Stimulated activated naive CD4-positive, alpha-beta T cell treated with Interleukin-2 at 50 U/mL for 16 hours (primary cell): ENCODE measurements around the gene ZNF273.
"Not testable (repeated sequence)": the region's sequence is repeated elsewhere in the genome, so short reads cannot be mapped to it uniquely, and the experiment has no call there.

Experiments used
- DNase-seq: peaks from one replicate; lab custom pipeline; 2025; lab: John Stamatoyannopoulos, UW

ZNF273 gene

DNA sequence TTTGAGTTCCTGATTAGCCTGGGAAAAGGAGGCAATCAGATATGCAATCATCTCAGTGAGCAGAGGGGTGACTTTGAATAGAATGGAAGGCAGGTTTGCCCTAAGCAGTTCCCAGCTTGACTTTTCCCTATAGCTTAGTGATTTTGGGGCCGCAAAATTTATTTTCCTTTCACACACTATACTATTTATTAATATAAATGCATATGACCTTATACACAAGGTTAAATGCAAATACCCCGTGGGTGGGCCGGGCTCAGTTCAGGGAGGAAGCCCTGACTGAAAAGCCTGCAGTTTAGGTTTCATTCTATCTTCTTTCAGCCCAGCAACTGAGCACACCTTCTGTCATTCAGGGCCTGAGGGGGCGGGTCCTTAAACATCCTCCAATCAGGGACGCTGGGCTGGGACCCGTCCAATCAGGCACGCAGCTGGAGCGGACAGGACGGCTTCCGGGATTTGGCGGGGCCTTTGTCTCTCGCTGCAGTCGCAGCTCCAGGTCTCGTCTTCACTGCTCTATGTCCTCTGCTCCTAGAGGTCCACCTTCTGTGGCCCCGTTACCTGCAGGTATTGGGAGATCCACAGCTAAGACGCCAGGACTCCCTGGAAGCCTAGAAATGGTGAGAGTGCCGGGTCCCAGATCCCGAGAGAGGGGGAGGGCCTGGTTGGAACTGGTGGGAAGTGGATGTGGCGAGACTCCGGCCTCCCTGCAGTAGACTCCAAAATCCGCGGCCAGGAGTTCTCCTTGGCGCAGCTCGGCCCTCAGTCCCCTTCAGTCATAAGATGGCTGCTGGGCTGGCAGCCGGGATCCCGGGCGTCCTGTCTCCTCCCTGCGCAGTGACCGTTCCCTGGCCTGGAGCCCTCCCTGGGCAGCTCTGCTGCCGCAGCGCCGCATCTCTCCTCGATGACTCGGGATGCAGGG, at the start of gene ZNF273:
Gene ZNF273 (plus strand): TSS at position 468 of the 916 bp plus-strand sequence. CDS start 45 bp downstream, at position 513.
- peak; percentile 90 for DNase-seq

DNA sequence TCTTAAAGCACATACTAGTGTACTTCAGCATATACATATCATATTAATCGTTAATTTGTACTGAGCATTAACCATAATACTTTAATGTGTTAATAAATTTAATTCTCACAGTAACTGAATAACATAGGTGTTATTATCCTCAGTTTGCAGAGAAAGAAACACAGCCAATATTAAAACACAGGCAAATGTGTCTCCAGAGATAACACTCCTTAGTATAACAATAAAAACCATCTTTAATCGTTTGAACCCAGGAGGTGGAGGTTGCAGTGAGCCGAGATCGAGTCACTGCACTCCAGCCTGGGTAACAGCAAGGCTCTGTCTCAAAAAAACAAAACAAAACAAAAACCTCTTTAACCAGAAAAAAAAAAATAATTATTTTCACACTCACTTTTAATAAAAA, 49.4 kb upstream of the ZNF273 start:
- no peak for DNase-seq

DNA sequence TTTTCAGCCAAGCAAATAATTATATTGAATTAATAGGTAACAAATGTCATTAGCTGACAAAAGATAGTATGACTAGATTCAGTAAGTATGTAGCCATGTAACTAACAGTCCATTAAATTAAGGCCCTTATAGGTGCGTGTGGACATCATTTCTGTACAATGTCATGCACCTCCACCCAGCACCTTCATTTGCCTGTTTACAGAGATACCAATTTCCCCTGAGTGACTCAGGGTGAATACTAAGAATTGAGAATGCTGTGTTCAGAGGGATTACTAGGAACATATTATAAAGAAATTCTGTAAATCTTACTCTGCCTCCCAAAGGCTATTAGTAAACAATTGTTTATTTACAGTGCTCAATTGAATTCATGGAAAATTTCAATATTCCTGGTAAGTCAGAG, 48.1 kb upstream of the ZNF273 start:
- DNase-seq: no peak

DNA sequence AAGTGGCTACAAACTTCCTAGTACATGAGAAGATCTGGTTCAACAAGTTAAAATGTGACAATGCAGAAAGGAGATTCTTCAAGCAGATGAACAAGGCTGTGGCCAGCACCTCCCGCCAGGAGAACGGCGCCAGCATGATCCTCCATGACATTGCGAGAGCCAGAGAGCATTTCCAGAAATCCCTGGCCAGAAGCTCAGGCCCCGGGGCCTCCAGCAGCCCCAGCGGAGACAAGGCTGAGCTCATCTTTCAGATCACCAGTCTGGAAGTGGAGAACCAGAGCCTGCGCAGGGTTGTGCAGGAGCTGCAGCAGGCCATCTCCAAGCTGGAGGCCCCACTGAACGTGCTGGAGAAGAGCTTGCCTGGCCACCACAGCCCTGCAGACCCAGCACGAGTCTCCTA, 40.1 kb upstream of the ZNF273 start:
- no peak for DNase-seq

DNA sequence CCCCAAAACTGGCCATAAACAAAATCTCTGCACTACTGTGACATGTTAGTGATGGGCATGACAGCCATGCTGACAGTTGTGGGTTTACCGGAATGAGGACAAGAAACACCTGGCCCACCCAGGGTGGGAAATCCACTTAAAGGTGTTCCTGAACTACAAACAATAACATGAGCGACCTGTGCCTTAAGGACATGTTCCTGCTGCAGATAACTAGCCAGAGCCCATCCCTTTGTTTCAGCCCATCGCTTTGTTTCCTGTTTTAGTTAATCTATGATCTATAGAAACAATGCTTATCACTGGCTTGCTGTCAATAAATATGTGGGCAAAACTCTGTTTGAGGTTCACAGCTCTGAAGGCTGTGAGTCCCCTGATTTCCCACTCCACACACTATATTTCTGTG, 39.5 kb upstream of the ZNF273 start:
- not testable (repeated sequence) for DNase-seq

DNA sequence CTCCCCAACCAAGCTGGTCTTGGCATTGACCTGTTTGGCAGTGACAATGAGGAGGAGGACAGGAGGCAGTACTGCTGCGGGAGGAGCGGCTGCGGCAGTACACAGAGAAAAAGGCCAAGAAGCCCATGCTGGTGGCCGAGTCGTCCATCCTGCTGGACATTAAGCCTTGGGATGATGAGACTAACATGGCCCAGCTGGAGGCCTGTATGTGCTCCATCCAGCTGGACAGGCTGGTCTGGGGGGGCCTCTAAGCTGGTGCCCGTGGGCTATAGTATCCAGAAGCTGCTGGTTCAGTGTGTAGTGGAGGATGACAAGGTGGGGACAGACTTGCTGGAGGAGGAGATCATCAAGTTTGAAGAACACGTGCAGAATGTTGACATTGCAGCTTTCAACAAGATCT, 39.1 kb upstream of the ZNF273 start:
- no peak for DNase-seq

DNA sequence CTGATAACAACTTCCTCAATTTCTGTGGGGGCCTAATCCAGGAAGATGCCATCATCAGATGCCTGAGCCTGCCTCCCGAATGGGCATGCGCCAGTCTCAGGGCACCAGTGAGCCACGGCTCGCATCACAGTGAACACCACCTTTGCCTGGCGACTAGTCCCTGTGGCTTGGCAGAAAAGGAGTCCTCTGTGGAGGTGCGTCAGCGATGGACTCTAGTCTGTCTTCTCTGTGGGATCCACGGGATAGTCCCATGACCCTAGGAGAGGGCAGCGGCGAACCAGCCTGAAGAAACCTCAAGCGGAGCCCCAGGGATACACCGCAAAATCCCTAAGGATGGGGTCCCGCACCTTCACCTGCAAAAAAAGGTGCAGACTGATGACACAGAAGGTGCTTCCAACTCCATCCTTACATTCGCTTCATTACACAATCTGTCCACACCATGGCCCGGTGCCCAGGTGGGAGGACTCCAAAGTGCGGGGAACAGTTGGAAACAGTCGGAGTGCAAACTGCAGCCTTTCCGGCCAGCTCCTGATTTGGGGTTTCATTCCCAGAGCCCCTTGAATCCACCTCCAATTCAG, 35.1 kb upstream of the ZNF273 start:
- no peak for DNase-seq

DNA sequence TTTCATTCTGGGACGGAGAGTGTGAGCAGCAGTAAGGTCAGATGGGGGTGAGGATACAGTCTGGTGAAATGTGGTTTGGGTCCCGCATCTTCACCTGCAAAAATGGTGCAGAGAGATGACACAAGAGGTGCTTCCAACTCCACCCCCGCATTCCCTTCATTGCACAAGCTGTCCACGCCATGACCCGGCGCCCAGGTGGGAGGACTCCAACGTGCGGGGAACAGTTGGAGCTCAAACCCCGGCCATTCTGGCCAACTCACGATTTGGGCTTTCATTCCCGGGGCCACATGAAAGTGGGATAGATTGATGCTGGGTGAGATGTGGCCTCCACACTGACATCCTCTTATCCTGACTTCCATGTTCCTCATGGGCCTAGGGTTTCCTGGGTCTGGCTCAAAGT, 34.6 kb upstream of the ZNF273 start:
- DNase-seq: no peak

DNA sequence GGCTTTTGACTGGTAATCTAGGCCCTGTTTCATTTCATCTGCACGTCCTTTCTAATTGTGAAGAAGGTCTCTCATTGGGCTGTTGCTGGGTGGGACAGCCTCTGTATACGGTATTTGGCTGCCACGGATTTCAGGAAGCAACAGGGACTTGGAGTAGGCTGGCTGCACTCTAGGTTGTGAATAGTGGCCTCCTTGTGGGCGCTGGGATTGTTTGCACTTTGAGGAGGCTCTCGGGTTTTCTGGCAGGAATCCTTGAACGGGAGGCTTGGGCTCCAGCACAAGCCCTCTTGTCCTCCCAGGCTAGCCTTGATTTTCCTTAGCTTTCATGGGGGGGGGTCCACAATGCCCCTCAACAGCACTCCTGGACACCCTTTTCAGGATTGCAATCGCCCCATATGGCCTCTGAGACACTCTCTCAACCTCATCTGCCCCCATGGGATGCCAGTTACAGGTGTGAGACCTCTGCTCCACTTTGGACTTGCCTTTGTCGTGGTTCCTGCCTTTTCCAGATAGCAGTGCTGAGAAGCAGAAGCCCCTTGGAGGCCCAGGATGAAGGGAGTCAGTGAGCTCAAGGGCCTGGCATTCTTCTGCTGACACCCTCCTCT, 33.9 kb upstream of the ZNF273 start:
- no peak for DNase-seq

DNA sequence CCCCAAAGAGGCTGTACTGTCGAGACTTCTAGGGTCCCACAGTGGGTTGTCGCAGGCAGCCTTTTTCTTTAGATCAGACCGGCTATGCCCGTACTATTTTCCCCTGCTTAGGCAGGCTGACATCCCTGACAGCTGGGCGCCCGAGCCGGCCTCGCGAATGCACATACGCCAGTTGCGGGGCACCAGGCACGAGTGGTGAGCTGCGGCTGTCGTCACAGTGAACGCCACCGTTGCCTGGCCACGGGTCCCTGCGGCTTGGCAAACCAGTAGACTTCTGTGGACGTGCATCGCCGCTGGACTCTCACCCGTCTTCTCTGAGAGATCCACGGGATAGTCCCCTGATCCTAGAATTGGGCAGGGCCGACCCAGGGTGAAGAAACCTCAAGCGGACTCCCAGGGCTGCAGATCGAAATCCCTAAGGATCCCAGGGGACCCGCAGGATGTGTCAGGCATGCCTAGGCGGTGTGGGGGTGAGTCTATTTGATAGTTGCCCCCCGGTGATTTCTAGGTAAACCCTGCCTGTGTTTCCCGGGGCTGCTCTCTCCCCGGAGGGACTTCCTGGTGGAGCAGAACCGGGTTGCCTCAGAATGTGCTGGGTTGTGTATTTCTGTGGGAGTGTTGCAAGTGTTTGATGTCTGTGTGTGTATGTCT, 33.0 kb upstream of the ZNF273 start:
- DNase-seq: no peak

DNA sequence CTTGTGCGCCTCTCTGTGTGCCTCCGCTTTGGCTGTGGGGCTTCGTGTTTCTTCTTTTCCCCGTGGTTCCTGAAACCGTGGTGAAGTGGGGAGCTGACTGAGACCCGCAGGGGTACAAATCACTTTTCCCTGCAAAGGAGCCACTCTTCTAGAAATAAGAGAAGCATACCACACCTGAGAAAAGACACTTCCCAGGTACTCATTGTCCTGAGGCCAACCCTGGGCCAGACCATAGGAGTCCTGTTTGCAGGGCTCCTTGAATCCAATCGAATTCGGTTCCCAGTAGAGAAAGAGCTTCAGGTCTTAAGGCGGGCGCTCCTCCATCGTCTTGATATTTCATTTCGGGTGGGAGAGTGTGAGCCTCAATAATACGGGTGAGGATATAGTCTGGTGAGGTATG, 32.4 kb upstream of the ZNF273 start:
- DNase-seq: no peak

DNA sequence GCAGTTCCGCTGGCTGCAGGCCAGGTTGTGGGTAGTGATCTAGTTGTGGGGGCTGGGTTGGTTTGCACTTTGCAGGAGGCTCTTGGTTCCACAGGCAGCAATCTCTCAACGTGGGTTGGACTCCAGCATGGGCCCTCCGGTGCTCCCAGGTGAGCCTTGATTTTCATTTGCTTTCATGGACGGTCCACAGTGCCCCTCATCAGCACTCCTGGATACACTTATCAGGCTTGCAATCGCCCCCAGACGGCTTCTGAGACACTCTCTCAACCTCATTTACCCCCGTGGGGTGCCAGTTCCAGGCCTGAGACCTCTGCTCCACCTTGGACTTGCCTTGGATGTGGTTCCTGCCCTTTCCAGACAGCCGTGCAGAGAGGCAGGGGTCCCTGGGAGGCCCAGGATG, 31.3 kb upstream of the ZNF273 start:
- no peak for DNase-seq

DNA sequence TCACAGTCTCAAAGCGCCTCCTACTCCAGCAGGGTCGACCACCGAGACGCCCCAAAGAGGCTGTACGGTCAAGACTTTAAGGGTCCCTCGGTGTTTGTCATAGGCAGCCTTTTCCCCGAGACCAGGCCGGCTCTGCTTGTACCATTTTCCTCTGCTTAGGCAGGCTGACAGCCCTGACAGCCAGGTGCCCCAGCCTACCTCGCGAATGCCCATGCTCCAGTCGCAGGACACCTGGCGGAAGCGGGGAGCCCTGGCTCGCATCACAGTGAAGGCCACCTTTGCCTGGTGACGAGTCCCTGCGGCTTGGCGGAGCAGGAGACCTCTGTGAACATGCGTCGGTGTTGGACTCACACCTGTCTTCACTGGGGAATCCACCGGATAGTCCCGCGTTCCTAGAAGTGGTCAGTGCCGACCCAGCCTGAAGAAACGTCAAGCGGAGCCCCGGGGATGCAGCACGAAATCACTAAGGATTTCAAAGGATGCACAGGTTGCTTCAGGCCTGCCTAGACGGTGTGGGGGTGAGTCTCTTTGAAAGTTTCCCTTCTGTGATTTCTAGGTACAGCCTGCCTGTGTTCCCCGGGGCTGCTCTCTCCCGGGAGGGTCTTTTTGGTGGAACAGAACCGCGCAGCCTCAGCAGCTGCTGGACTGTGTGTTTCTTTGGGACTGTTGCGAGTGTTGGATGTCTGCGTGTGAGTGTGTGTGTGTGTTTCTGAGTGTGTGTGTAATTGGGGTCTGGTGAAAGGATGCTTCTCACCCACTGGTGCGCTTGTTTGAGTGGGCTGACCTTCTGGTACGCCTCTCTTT, 30.5 kb upstream of the ZNF273 start:
- no peak for DNase-seq

DNA sequence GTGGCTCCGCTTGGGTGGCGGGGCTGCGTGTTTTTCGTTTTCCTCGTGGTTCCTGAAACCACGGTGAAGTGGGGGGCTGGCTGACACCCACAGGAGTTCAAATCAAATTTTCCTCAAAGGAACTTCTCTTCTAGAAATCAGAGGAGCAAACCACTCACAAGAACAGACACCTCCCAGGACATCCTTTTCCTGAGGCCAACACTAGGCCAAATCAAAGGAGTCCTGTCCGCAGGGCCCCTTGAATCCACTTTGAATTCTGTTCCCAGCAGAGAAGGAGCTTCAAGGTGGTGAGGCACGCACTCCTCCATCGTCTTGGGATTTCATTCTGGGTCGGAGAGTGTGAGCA, 29.9 kb upstream of the ZNF273 start:
- no peak for DNase-seq

DNA sequence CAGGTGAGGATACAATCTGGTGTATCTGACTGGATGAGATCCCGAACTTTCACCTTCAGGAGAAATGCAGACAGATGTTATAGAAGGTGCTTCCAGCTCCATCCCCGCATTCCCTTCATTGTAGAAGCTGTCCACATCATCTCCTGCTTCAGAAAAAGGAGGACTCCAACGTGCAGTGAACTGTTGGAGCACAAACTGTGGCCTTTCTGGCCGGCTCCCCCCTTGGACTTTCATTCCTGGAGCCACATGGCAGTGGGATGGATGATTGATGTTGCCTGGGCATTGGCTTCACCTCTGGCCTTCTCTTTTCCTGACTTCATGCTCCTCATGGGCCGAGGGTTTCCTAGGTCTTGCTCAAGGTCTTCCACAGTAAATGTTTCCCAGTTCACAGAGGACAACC, 29.6 kb upstream of the ZNF273 start:
- no peak for DNase-seq

DNA sequence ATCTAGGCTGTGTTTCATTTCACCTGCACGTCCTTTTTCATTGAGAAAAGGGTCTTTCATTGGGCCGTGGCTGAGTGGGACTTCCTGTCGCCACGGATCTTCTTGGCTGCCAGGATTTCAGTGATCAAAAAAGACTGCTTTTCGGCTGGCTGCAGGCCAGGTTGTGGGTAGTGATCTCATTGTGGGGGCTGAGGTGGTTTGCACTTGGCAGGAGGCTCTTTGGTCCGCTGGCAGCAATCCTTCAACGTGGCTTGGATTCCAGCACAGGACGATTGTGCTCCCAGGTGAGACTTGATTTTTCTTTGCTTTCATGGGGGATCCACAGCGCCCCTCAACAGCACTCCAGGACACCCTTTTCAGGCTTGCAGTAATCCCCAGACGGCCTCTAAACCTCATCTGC, 29.0 kb upstream of the ZNF273 start:
- DNase-seq: no peak

DNA sequence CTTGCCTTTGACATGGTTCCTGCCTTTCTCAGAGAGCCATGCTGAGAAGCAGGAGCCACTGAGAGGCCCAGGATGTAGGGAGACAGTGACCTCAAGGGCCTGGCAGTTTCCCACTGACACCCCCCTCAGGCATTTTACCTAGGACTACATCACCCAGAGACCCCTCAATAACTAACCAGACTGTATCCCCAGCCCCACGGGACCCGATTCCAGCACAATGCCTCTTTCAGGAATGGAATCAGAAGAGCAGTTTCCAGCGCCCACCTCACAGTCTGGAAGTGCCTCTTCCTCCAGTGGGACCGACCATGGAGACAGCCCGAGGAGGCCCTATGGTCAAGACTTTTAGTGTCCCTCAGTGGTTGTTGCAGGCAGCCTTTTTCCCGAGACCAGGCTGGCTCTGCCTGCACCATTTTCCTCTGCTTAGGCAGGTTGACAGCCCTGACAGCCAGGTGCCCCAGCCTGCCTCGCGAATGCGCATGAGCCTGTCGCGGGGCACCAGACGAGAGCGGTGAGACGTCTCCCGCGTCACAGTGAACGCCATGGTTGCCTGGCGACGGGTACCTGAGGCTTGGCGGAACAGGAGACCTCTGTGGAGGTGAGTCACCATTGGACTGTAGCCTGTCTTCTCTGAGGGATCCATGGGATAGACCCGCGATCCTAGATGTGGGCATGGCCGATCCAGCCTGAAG, 28.4 kb upstream of the ZNF273 start:
- DNase-seq: no peak

DNA sequence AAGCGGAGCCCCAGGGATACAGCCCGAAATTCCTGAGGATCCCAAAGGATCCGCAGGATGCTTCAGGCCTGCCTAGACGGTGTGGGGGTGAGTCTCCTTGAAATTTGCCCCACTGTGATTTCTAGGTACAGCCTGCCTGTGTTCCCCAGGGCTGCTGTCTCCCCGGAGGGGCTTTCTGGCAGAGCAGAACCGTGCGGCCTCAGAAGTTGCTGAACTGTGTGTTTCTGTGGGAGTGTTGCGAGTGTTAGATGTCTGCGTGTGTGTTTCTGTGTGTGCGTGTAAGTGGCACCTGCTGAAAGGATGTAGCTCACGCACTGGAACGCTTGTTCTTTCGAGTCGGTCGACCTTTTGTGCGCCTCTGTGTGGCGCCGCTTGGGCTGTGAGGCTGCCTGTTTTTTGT, 27.8 kb upstream of the ZNF273 start:
- no peak for DNase-seq

DNA sequence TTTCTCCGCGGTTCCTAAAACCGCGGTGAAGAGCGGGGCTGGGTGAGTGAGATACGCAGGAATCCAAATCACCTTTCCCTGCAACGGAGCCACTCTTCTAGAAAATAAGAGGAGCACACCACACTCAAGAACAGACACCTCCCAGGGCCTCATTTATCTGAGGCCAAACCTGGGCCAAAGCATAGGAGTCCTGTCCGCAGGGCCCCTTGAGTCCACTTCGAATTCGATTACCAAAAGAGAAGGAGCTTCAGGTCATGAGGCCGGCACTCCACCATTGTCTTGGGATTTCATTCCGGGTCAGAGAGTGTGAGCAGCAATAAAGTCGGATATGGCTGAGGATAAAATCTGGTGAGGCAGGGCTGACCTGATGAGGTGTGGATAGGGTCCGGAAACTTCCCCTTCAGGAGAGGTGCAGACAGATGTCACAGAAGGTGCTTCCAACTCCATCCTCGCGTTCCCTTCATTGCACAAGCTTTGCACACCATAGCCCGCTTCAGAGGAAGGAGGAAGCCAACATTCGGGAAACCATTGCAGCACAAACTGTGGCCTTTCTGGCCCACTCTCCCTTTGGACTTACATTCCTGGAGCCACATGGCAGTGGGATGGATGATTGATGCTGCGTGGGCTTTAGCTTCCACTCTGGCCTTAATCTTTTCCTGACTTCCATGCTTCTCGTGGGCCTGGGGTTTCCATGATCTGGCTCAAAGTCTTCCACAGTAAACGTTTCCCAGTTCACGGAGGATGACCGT, 27.2 kb upstream of the ZNF273 start:
- DNase-seq: no peak
